CD4-positive, alpha-beta T cell (primary cell): ENCODE results near the gene SLC9A2. TPM values are rescaled to one million over a fixed set of nuclear protein-coding genes. Genes with fewer than 3 reads are reported as not detected.

Experiments used
- ATAC-seq: fragments of 200-7000 bp; cut with Tn5 transposase; one replicate; pipeline ENCODE4 v1.10.0; 2022; ENCODE audit warnings: mild to moderate bottlenecking; ENCODE audit not compliant: poor library complexity
- CTCF ChIA-PET: fragments of 350-600 bp; sonication (Branson Sonifier 250); formaldehyde crosslinking; loops from one replicate; lab custom pipeline; 2021; ENCODE audit warnings: antibody characterized with exemption, inconsistent platforms; lab: Charles Lee
- POLR2A ChIA-PET: fragments of 350-600 bp; sonication (Branson Sonifier 250); formaldehyde crosslinking; loops from one replicate; lab custom pipeline; 2021; ENCODE audit warnings: antibody characterized with exemption, inconsistent platforms; lab: Charles Lee
- DNase-seq, 14 experiments: peaks; one replicate each; pipeline ENCODE4 v3.0.0-alpha.2; 2013 to 2020; ENCODE audit warnings: mixed read lengths in 2 of 14
- H3K27ac ChIP-seq, 2 donors: one replicate each; pipeline versions ENCODE4 v1.5.1 to v1.7.0; 2013; ENCODE audit warnings: low read length in 2 of 2, low read depth in 1 of 2, mild to moderate bottlenecking in 1 of 2
- H3K27me3 ChIP-seq, 2 experiments: 1 replicate in 1 of 2; 2 replicates in 1 of 2; pipeline versions ENCODE4 v1.6.1 to v1.7.0; 2013; ENCODE audit warnings: low read length in 2 of 2, control low read depth in 1 of 2, mild to moderate bottlenecking in 1 of 2, moderate library complexity in 1 of 2; ENCODE audit not compliant: insufficient read depth in 2 of 2, control insufficient read depth in 1 of 2
- H3K36me3 ChIP-seq: one replicate; pipeline ENCODE4 v1.6.1; 2013; ENCODE audit warnings: low read length, control low read depth; ENCODE audit not compliant: insufficient read depth
- H3K4me1 ChIP-seq: one replicate; pipeline ENCODE4 v1.6.1; 2013; ENCODE audit warnings: low read length, control low read depth; ENCODE audit not compliant: insufficient read depth
- H3K4me3 ChIP-seq: one replicate; pipeline ENCODE4 v1.5.1; 2013; ENCODE audit warnings: mild to moderate bottlenecking, low read length, moderate library complexity
- H3K9me3 ChIP-seq, 2 experiments: 1 replicate in 1 of 2; 2 replicates in 1 of 2; pipeline versions ENCODE4 v1.6.1 to v1.7.0; 2013; ENCODE audit warnings: low read length in 2 of 2, mild to moderate bottlenecking in 2 of 2, control low read depth in 1 of 2, moderate library complexity in 1 of 2; ENCODE audit not compliant: control insufficient read depth in 1 of 2, insufficient read depth in 1 of 2
- H3K27ac Mint-ChIP-seq: one replicate; pipeline ENCODE4 v1.8.0; 2020; ENCODE audit warnings: mixed read lengths
- H3K27me3 Mint-ChIP-seq: one replicate; pipeline ENCODE4 v1.8.0; 2021; ENCODE audit warnings: mixed read lengths
- H3K36me3 Mint-ChIP-seq: one replicate; pipeline ENCODE4 v1.8.0; 2021; ENCODE audit warnings: low read depth, mixed read lengths
- H3K4me1 Mint-ChIP-seq: one replicate; pipeline ENCODE4 v1.8.0; 2021; ENCODE audit warnings: low read depth, mixed read lengths
- H3K4me3 Mint-ChIP-seq: one replicate; pipeline ENCODE4 v1.8.0; 2020; ENCODE audit warnings: mild to moderate bottlenecking, mixed read lengths
- H3K9me3 Mint-ChIP-seq: one replicate; pipeline ENCODE4 v1.8.0; 2020; ENCODE audit warnings: mixed read lengths
- CTCF ChIP-seq: fragments of 200-600 bp; IDR thresholded peaks from one replicate; pipeline ENCODE4 v1.8.0; 2022; ENCODE audit warnings: antibody characterized with exemption, mild to moderate bottlenecking
- intact Hi-C, 2 experiments: fragments of 100-400 bp; cut with DNase I in 1 of 2; cut with micrococcal nuclease in 1 of 2; formaldehyde crosslinking; loops; one replicate each; pipeline versions ENCODE4 v1.15.1 to v1.9.0; 2023 to 2025; cut with DNase I, micrococcal nuclease
- total RNA-seq, 174 experiments: library from RNA in 2 of 174; stranded (reverse) in 2 of 174; gene quantifications; one replicate each; pipeline ENCODE4 v1.2.3 and lab custom pipeline; 2021 to 2026

SLC9A2 gene
- total RNA-seq, 2 experiments from 2014 or later = not detected

DNA sequence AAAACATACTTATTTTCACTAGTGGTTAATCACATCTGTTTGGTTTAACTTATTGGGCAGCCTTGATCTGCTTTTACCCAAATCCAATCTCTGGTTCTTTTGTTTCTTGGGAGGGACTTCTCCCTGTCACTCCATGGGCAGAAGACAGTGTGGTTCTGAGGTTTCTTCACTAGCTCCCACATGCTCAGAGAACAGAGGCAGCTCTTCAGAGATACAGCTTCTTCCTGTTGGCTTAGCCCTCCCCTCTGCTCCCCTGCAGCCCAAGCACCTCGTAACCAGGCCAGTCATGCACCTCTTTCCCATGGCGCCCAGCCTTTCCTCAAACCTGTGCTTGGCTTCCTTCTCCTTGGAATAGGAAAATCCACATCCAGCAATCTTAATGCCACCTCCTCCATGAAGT lies 32.8 kb downstream of the SLC9A2 start:
- intact Hi-C loops = no loop called here
- Histone ChIP-seq H3K9me3 (no peaks in the 10 kb centered on the region), H3K27ac (no peak overlapping the region), H3K4me3 (no peak overlapping the region), H3K36me3 (no peaks in the 10 kb centered on the region), H3K4me1 (no peaks in the 10 kb centered on the region), H3K27me3 (no peaks in the 10 kb centered on the region)
- no peaks in the 10 kb centered on the region for H3K27me3 Mint-ChIP-seq
- CTCF ChIA-PET = no interaction called here
- H3K36me3 Mint-ChIP-seq = no peaks in the 10 kb centered on the region
- ATAC-seq = no peak
- no peak overlapping the region for H3K4me3 Mint-ChIP-seq
- H3K27ac Mint-ChIP-seq = no peak overlapping the region
- peaks cover 6% of the 10 kb centered on the region for H3K4me1 Mint-ChIP-seq
- no peak for DNase-seq
- H3K9me3 Mint-ChIP-seq = no peaks in the 10 kb centered on the region
- TF ChIP-seq CTCF = no peak
- POLR2A ChIA-PET = no interaction called here

GRCh38 chr2:102657770-102658169 lies 38.4 kb downstream of the SLC9A2 start:
- Histone ChIP-seq H3K9me3 (no peaks in the 10 kb centered on the region), H3K36me3 (no peaks in the 10 kb centered on the region), H3K4me1 (peaks cover 5% of the 10 kb centered on the region), H3K27ac (no peak overlapping the region), H3K4me3 (no peak overlapping the region), H3K27me3 (no peaks in the 10 kb centered on the region)
- TF ChIP-seq CTCF = no peak
- H3K27ac Mint-ChIP-seq = no peak overlapping the region
- ChIA-PET CTCF (no interaction called here), POLR2A (no interaction called here)
- H3K4me3 Mint-ChIP-seq = no peak overlapping the region
- peaks cover 9% of the 10 kb centered on the region for H3K4me1 Mint-ChIP-seq
- H3K9me3 Mint-ChIP-seq = no peaks in the 10 kb centered on the region
- H3K27me3 Mint-ChIP-seq = no peaks in the 10 kb centered on the region
- no peaks in the 10 kb centered on the region for H3K36me3 Mint-ChIP-seq
- ATAC-seq (no peak), DNase-seq (no peak)
- intact Hi-C loops = no loop called here

- Mint-ChIP-seq H3K27ac (no peak overlapping the region), H3K36me3 (no peaks in the 10 kb centered on the region), H3K4me1 (peaks cover 20% of the 10 kb centered on the region), H3K9me3 (no peaks in the 10 kb centered on the region), H3K27me3 (no peaks in the 10 kb centered on the region), H3K4me3 (no peak overlapping the region)
- no peak overlapping the region for H3K4me3 ChIP-seq
- ATAC-seq (no peak), DNase-seq (no peak)
- no peak for TF ChIP-seq CTCF
- no peak overlapping the region for H3K27ac ChIP-seq
- ChIA-PET CTCF (no interaction called here), POLR2A (no interaction called here)
- H3K9me3 ChIP-seq = no peaks in the 10 kb centered on the region
- H3K36me3 ChIP-seq = no peaks in the 10 kb centered on the region
- no peaks in the 10 kb centered on the region for H3K27me3 ChIP-seq
- H3K4me1 ChIP-seq = peaks cover 7% of the 10 kb centered on the region
- intact Hi-C loops = no loop called here
Observed at GRCh38 chr2:102660070-102660469, 40.7 kb downstream of the SLC9A2 start.
